ENCODE measurements around the gene EHBP1.

The EHBP1 gene

DNA sequence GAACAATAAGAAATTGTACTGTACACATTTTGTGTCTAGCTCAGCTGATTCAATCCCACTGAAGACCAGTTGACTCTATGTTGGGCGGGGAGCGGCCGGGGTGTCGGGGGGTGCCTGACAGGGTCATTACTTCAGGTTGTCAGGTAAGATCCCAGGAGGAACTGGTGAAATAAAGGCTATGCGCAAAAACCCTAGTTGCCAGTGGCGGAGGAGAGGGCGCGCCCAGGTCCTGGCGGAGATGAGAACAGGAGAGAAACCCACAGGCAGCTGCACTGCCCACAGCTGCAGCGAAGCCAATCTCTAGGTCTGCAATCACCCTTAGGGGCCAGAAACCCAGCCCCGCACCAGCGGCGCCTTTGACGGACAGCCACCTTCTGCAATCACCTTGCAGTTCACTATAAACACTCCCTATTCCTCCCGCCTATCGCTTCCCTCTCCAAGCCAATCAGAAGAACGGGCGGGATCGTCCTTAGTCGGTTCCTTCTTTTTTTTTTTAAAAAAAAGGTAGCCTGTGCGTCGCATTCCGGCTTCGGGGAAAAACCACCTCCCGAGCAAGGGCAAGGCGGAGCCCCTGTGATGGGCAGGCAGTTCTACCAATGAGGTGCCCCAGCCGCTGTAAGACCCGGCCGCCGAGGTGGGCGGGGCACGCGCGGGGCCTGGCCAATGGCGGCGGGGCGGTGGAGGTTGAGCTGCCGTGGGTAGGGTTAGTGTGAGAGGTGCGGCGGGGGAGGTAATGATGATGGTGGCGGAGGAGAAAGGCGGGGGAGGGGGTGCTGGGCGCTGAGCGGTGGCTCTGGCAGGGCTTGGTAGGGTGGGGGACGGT lies at the start of gene EHBP1:
EHBP1 (plus strand) TSS at position 707 of the 823 bp plus-strand sequence. CDS start 1,479 bp downstream, outside the sequence.
- DNase-seq = peak; percentile 100

DNA sequence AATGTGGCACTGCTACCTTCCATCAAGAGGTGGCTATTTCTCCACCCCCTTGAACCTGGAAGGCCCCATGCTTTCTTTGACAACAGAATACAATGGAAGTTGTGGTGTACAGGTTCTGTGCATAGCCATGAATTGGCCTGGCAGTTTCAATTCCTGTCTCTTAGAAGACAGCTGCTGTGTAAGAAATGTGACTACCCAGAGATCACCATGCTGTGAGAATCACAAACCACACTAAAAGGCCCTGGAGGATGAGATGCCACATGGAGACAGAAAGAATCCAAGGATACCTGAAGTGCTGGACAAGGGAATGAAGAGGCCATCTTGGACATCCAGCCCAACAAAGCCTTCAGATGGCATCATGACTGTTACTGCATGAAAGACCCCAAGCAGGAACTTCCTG lies 47.7 kb upstream of the EHBP1 start:
- DNase-seq = no peak

DNA sequence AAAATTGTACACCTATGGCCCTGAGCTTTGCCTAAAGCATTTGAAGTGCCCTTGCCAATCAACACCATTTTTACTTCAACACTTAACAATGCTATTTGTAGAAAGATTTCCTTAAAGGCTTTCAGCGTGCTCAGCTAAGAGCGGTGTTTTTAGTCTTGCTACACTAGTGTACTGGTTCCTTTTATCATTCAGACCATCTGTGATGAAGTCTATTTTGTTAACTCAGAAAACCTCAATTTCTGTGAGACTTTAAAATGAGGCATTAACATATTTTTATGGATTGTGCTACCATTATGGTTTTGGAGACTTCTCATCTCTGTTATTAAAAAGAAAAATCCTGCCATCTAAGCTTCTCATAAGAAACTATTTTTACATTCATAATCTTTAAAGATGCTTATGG lies 46.6 kb upstream of the EHBP1 start:
- DNase-seq = no peak

DNA sequence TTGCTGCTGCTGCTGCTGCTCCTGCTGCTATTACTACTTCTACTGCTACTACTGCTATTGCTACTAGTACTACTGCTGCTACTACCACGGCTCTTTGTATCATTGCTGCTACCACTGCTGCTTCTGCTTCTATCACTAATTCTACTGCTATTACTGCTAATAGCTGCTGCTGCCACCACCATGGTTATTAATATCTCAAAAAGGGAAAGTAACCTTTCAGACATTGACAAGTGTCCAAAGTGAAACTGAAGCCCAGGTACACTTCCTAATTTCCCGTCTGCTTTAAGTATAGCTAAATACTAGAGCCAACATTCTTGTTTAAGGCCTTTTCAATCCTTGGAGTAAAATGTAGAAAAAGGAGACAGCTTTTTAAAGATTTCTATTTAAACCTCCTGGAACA lies 45.4 kb upstream of the EHBP1 start:
- DNase-seq = no peak

- DNase-seq = no peak
Observed at GRCh38 chr2:62660582-62661262, 44.8 kb upstream of the EHBP1 start.

GRCh38 chr2:62661263-62661635 lies 44.3 kb upstream of the EHBP1 start:
- no peak for DNase-seq

- DNase-seq = no peak
Observed at GRCh38 chr2:62662131-62662530, 43.4 kb upstream of the EHBP1 start.

- DNase-seq = no peak
Observed at GRCh38 chr2:62662554-62662953, 43.0 kb upstream of the EHBP1 start.

DNA sequence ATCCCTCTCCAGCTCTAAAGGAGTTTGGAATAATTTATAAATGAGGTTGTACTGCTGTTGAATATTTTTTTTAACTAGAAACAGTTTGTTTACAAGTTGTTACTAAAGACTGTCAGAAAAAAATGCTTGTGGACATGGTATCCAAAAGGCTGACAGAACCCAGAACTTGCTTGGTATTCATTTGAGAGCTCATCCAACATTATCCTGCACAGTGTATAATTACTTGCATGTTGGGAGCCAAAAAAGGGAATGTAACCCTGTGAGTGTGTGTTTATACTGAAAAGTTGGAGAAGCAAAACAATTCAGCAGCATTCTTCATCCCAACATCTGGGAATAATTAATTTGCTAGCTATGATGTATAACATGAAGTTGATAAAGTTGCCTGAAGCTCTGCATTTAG lies 42.1 kb upstream of the EHBP1 start:
- DNase-seq = no peak

GRCh38 chr2:62663920-62664795 lies 41.4 kb upstream of the EHBP1 start:
- DNase-seq = no peak

DNA sequence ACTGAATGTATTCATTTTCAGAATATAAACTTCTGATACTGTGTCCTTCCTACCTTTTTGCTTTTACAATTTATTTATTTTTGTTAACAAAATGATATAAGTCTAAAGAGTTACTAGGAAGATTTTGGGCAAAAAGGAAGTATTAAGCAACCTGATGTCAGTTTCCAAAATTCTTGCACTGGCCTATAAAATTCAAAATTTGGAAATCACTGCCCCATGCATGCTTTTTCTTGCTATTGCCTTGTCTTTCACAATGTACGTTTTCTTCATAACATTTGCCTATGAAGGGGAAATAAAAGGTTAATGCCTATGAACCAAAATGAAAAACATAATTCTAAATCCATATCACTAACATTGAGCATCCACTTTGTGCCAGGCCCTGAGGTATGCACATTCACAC lies 40.1 kb upstream of the EHBP1 start:
- DNase-seq = no peak

DNA sequence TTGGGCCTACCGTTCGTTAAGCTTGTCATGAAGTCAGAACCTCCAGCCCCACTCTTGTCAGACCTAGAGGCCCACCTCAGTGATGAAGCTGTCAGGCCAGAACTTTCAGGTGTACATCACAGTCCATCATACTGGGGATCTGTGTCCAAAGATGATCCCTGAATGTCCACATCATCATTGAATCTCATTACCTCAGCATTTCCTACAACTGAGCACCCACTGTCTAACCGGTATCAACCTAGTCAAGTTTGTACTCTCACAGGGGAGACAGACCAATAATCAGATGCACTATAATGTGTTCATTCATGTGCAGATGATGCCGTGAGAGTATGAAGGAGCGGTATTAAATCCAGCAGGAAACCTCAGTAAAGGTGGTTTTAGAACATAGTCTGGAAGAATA lies 36.3 kb upstream of the EHBP1 start:
- no peak for DNase-seq

- DNase-seq = peak; percentile 96
Observed at GRCh38 chr2:62672601-62673000, 32.9 kb upstream of the EHBP1 start.

- DNase-seq = no peak
Observed at GRCh38 chr2:62675062-62675461, 30.5 kb upstream of the EHBP1 start.

DNA sequence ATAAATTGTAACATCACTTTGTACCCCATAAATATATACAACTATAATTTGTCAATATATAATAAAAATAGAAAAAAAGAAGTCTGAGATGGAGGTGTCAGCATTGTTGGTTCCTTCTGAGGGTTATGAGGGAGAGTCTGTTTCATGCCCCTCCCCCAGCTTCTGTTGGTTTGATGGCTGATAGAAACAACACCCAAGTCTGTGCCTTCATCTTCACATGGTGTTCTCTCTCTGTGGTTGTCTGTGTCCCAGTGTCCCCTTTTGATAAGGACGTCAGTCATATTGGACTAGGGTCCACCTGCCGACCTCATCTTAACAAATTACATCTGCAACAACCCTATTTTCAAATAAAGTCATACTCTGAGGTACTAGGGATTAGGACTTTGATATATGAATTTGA lies 20.3 kb upstream of the EHBP1 start:
- DNase-seq = no peak

DNA sequence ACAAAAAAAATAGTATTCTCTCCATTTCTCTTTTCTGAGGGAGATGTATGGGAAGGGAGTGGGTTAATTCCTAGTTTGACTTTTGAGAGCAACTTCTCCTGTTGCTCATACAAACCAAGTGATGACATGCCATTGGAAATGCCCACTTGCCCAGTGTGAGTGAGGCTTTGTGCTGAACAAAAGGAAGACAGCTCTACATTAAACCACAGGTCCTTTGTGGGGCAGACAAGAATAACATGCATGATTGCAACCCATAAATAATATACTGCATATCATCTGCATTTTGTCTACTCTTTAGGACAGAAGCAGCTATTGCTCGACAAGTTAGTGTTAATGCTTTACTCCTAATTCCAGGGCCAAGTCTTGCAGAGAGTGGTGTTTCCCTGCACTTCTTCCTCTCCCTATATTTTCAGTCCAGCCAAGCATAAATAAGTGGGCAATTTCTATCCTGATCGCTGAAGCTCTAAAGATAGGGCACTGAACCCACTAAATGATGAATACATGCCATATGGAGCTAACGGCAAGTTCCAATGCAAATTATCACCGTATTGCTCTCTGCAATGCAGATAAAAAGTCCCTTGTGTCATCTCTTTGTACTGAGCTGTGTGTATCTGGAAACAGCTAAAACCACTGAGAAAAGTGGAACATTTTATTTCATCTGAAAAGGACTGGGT lies 19.4 kb upstream of the EHBP1 start:
- DNase-seq = no peak

- no peak for DNase-seq
Observed at GRCh38 chr2:62687636-62688035, 17.9 kb upstream of the EHBP1 start.

- no peak for DNase-seq
Observed at GRCh38 chr2:62688771-62689170, 16.7 kb upstream of the EHBP1 start.

DNA sequence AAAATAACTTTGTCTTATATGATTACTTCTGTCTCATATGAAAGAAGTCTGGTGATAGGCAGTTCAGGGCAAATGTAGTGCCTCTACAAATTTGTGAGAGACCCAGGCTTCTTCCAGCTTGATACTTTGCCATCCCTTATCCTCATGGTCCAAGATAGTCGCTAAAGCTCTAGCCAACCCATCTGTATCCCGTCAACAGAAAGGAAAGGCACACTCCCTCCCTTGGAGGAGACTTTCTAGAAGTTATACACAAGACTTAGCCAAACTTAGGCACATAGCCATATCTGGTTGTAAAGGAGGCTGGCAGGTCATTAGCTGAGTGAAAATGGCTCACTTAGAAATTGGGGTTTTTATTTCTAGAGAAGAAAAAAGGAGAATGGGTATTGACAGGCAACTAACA lies 14.3 kb upstream of the EHBP1 start:
- no peak for DNase-seq

- no peak for DNase-seq
Observed at GRCh38 chr2:62692225-62692624, 13.3 kb upstream of the EHBP1 start.

DNA sequence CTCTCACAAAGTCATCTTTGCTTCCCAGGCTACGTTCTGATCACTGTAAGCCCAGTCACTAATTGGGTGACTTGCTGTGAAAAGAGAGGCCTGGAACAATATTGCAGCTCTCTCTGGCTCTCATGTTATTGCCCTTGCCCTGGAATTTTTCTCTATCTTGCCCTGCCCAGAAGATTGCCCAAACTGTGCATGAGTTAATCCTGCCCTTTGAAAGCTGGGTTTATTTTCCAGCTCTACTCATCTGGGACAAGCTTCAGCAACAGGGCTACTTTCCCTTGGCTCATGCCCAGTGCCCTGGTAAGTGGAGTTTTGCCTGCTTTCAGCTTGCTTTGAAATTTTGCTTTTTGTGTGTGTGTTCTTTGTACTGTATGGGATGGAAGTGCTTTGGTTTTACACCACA lies 6.9 kb upstream of the EHBP1 start:
- no peak for DNase-seq

DNA sequence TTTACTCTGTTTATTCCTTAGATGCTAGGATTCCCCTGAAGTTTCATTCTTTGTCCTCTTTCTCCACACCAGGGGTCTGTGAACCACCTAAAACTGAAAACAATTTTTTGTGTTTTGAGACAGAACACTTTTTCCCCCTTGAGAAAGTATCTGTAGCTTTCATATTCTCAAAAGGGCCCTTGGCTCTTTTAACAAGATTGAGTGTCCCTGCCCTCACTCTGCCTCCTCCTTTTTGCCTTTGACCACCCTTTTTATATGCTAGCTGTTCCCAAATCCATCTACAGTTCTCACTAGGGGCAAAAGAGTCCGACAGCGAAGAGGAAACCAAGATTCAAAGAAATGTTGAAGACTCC lies 883 bp upstream of the EHBP1 start:
- no peak for DNase-seq

Data from islet precursor cell (in vitro differentiated cells).